ENCODE results near the gene SASH1.

Gene SASH1

GRCh38 chr6:148573922-148574321, 231.3 kb downstream of the SASH1 start:
- no peaks in the 10 kb centered on the region for H3K27me3 ChIP-seq (ENCODE audit: insufficient read depth, low read length, poor library complexity)
- H3K4me3 ChIP-seq (ENCODE audit: low read depth in 1 of 2, low read length in 2 of 2) = no peak overlapping the region
- DNase-seq (no peak), ATAC-seq (ENCODE audit: insufficient read depth, low read depth) (no peak)
- no peaks in the 10 kb centered on the region for H4K20me1 ChIP-seq (ENCODE audit: insufficient read depth, low read length)
- H3K9ac ChIP-seq (ENCODE audit: low read depth, low read length) = no peak overlapping the region
- TF ChIP-seq CTCF (IDR thresholded peaks at IDR 0.05; ENCODE audit: borderline replicate concordance, extremely low read depth, low read length, poor library complexity, severe bottlenecking) = no peak
- TF ChIP-seq EZH2 (IDR thresholded peaks at IDR 0.05; ENCODE audit: borderline replicate concordance, low read depth, low read length, severe bottlenecking) = no peak
- no peaks in the 10 kb centered on the region for H3K4me1 ChIP-seq (ENCODE audit: insufficient read depth, low read length)
- no peaks in the 10 kb centered on the region for H3K79me2 ChIP-seq (ENCODE audit: insufficient read depth, low read length)
- no peak overlapping the region for H3K4me2 ChIP-seq (ENCODE audit: insufficient read depth, low read length)
- no peaks in the 10 kb centered on the region for H3K36me3 ChIP-seq (ENCODE audit: insufficient read depth, low read length)
- no peak overlapping the region for H2AFZ ChIP-seq (ENCODE audit: low read depth, low read length)
- H3K9me3 ChIP-seq (ENCODE audit: insufficient read depth, low read length, severe bottlenecking) = no peaks in the 10 kb centered on the region
- no peak overlapping the region for H3K27ac ChIP-seq (ENCODE audit: low read length)

DNA sequence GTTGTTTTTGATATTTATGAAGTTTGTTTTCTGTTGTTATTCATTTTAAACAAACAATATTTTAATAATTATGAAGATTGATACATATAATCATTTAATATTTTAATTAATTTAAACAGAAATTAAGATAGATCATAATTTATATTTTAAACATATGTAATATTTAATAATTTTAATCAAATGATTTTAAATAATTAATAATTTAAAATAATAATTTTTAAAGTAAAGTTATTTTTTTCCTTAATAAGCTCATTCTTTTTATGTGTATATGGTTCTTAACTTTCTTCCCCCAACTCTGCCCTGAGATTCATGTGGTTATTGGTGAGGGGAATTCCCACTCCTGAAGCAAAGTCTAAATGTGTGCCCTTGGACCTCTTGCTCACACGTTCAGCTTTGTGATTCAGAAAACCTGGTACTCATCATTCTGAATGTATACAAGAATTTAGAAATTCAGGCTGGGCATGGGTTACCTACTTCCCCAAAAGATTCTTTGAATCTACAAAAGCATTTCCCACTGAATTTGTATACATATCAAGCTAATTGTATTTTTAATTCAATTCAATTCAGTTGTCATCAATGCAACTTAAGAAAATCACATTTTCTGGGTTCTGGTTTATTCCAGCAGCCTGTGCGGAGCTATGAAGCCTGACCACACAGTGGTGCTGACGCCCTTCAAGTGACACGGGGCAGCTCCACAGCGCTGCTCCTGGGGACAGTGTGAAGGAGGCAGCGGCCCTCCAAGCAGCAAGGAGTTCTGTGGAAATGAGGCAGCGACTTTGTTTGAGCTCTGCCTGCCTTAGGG, 235.2 kb downstream of the SASH1 start:
- no peak overlapping the region for H3K4me3 ChIP-seq (ENCODE audit: low read depth in 1 of 2, low read length in 2 of 2)
- no peak overlapping the region for H2AFZ ChIP-seq (ENCODE audit: low read depth, low read length)
- no peaks in the 10 kb centered on the region for H3K4me1 ChIP-seq (ENCODE audit: insufficient read depth, low read length)
- no peaks in the 10 kb centered on the region for H3K79me2 ChIP-seq (ENCODE audit: insufficient read depth, low read length)
- peak; percentile 73 for TF ChIP-seq CTCF (IDR thresholded peaks at IDR 0.05; ENCODE audit: borderline replicate concordance, extremely low read depth, low read length, poor library complexity, severe bottlenecking)
- TF ChIP-seq EZH2 (IDR thresholded peaks at IDR 0.05; ENCODE audit: borderline replicate concordance, low read depth, low read length, severe bottlenecking) = no peak
- H3K27me3 ChIP-seq (ENCODE audit: insufficient read depth, low read length, poor library complexity) = no peaks in the 10 kb centered on the region
- no peaks in the 10 kb centered on the region for H4K20me1 ChIP-seq (ENCODE audit: insufficient read depth, low read length)
- H3K4me2 ChIP-seq (ENCODE audit: insufficient read depth, low read length) = no peak overlapping the region
- no peak overlapping the region for H3K27ac ChIP-seq (ENCODE audit: low read length)
- H3K36me3 ChIP-seq (ENCODE audit: insufficient read depth, low read length) = no peaks in the 10 kb centered on the region
- H3K9me3 ChIP-seq (ENCODE audit: insufficient read depth, low read length, severe bottlenecking) = no peaks in the 10 kb centered on the region
- H3K9ac ChIP-seq (ENCODE audit: low read depth, low read length) = no peak overlapping the region
- peak; percentile 100 for ATAC-seq (ENCODE audit: insufficient read depth, low read depth)
- DNase-seq = peak; percentile 58

- no peaks in the 10 kb centered on the region for H3K36me3 ChIP-seq (ENCODE audit: insufficient read depth, low read length)
- TF ChIP-seq CTCF (IDR thresholded peaks at IDR 0.05; ENCODE audit: borderline replicate concordance, extremely low read depth, low read length, poor library complexity, severe bottlenecking) = no peak
- TF ChIP-seq EZH2 (IDR thresholded peaks at IDR 0.05; ENCODE audit: borderline replicate concordance, low read depth, low read length, severe bottlenecking) = no peak
- no peak for ATAC-seq (ENCODE audit: insufficient read depth, low read depth)
- no peaks in the 10 kb centered on the region for H4K20me1 ChIP-seq (ENCODE audit: insufficient read depth, low read length)
- H3K9me3 ChIP-seq (ENCODE audit: insufficient read depth, low read length, severe bottlenecking) = no peaks in the 10 kb centered on the region
- no peak overlapping the region for H2AFZ ChIP-seq (ENCODE audit: low read depth, low read length)
- H3K79me2 ChIP-seq (ENCODE audit: insufficient read depth, low read length) = no peaks in the 10 kb centered on the region
- H3K9ac ChIP-seq (ENCODE audit: low read depth, low read length) = no peak overlapping the region
- no peak overlapping the region for H3K4me3 ChIP-seq (ENCODE audit: low read depth in 1 of 2, low read length in 2 of 2)
- H3K4me2 ChIP-seq (ENCODE audit: insufficient read depth, low read length) = no peak overlapping the region
- H3K27me3 ChIP-seq (ENCODE audit: insufficient read depth, low read length, poor library complexity) = no peaks in the 10 kb centered on the region
- no peak for DNase-seq
- H3K4me1 ChIP-seq (ENCODE audit: insufficient read depth, low read length) = no peaks in the 10 kb centered on the region
- H3K27ac ChIP-seq (ENCODE audit: low read length) = no peak overlapping the region
These were observed 235.8 kb downstream of the SASH1 start for GRCh38 chr6:148578489-148578814.
